RWPE1 (cell line): ENCODE results near the gene TMEM53.

Experiments
- CTCF ChIA-PET: fragments of 350-600 bp; sonication (Branson Sonifier 250); formaldehyde crosslinking; extraction: SDS; loops from one replicate; lab custom pipeline; 2021; lab: Yijun Ruan, JAX
- POLR2A ChIA-PET: fragments of 400-600 bp; formaldehyde crosslinking; extraction: SDS; loops from one replicate; lab custom pipeline; 2020; ENCODE audit warnings: antibody characterized with exemption; ENCODE audit not compliant: low non-redundant PET; lab: Yijun Ruan, JAX
- DNase-seq: peaks from one replicate; pipeline ENCODE4 v3.0.0; 2012; ENCODE audit warnings: low spot score
- H3K27ac ChIP-seq: fragments of 450-650 bp; 2 replicates; pipeline ENCODE4 v1.5.1; 2017
- CTCF ChIP-seq: fragments of 450-650 bp; conservative IDR thresholded peaks from 2 replicates; pipeline ENCODE4 v1.5.1; 2017; ENCODE audit warnings: low read depth, mild to moderate bottlenecking

The TMEM53 gene

GRCh38 chr1:44693900-44694299 lies 19.6 kb upstream of the TMEM53 start:
- ChIA-PET CTCF (interaction anchor here (0.6 kb wide), 2 partner anchors 10 to 1423 kb away, joined by 4 to 5 read pairs; no protein-coding TSS in a partner anchor), POLR2A (no interaction called here)
- no peak for TF ChIP-seq CTCF
- no peak overlapping the region for H3K27ac ChIP-seq
- DNase-seq = no peak

- POLR2A ChIA-PET = no interaction called here
- TF ChIP-seq CTCF = no peak
- H3K27ac ChIP-seq = no peak overlapping the region
- CTCF ChIA-PET = interaction anchor here (0.6 kb wide), 2 partner anchors 11 to 562 kb away, joined by 3 to 4 read pairs; no protein-coding TSS in a partner anchor
- no peak for DNase-seq
These were observed 18.9 kb upstream of the TMEM53 start for GRCh38 chr1:44693159-44693558.

GRCh38 chr1:44689447-44689765 lies 15.1 kb upstream of the TMEM53 start:
- no peak for DNase-seq
- ChIA-PET CTCF (interaction anchor here (0.7 kb wide), 1 partner anchor 12 kb away, joined by 4 read pairs; no protein-coding TSS in a partner anchor), POLR2A (no interaction called here)
- no peak overlapping the region for H3K27ac ChIP-seq
- no peak for TF ChIP-seq CTCF

GRCh38 chr1:44688760-44689446 lies 14.6 kb upstream of the TMEM53 start:
- no peak for TF ChIP-seq CTCF
- ChIA-PET CTCF (interaction anchor here (0.7 kb wide), 1 partner anchor 12 kb away, joined by 4 read pairs; no protein-coding TSS in a partner anchor), POLR2A (no interaction called here)
- no peak for DNase-seq
- H3K27ac ChIP-seq = no peak overlapping the region

- ChIA-PET CTCF (no interaction called here), POLR2A (no interaction called here)
- DNase-seq = no peak
- no peak for TF ChIP-seq CTCF
- no peak overlapping the region for H3K27ac ChIP-seq
These were observed 11.6 kb upstream of the TMEM53 start for GRCh38 chr1:44685881-44686280.

- no peak for DNase-seq
- H3K27ac ChIP-seq = no peak overlapping the region
- no peak for TF ChIP-seq CTCF
- ChIA-PET CTCF (no interaction called here), POLR2A (no interaction called here)
These were observed 10.9 kb upstream of the TMEM53 start for GRCh38 chr1:44685218-44685617.
